ENCODE results near the gene P2RX6.
"Not testable (repeated sequence)": the region's sequence is repeated elsewhere in the genome, so short reads cannot be mapped to it uniquely, and the experiment has no call there.

The P2RX6 gene

DNA sequence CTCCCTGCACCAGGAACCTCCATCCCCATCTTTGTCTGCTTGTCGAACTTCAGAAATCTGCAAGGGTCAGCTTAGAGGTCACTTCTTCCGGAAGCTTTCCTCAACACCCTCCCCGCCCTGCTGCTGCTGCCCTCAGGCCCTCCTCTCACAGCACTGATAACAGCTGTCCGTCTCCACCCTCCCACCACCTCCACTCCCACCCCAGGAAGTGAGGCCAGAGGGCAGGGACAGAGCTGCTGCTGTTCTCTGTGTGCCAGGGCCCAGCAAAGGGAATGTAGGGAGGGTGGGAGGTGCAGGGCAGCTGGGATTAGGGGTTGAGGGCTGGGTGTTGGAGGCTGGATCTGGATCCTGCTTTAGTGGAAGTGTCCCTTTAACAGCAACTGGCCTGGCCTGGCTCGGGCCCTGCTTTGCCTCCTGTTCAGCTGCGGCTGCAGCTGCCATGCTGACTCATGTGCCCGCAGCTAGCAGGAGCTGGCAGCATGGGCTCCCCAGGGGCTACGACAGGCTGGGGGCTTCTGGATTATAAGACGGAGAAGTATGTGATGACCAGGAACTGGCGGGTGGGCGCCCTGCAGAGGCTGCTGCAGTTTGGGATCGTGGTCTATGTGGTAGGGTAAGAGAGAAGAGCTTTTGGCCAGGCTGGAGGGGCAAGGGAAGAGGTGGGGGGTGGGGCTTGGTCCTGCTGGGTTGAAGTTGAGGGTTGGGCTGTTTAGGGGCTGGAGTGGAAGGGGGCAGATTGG, at the start of gene P2RX6:
P2RX6 (plus strand) TSS at position 440 of the 740 bp plus-strand sequence; CDS start at position 450, 10 bp downstream.
- no peak for DNase-seq

- no peak for DNase-seq
Observed at GRCh38 chr22:20965888-20966855, 48.8 kb upstream of the P2RX6 start.

- DNase-seq: no peak
Observed at GRCh38 chr22:20966883-20967696, 47.9 kb upstream of the P2RX6 start, which contains the start of gene AIFM3. Gene AIFM3, plus strand, starts transcription at chr22:20967255. Its CDS starts 690 bp downstream, at chr22:20967945.

DNA sequence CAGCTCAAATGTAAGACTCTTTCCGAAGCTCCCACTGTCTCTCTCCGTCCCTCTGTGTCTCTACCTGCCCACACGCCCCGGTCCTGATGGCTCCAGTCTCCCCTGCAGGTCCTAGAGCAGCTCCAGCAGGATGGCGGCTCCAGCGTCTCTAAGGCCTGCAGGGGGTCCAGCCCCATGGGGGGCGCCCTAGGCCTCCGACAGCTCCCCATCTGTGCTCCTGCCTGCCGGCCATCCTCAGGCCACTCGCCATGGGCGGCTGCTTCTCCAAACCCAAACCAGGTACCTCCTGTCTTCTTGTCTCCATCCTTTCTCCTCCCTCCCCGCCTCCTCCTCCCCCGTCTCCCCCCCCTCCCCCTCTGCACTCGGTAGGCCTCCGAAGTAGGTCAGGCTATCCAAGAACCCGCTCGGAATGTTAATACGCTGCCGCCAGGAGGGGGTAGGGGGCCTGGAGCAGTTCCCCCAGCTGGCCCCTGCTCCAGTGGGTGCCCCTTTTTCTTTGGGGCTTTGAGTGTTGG, 47.2 kb upstream of the P2RX6 start:
- DNase-seq: no peak

- no peak for DNase-seq
Observed at GRCh38 chr22:20968281-20968977, 46.5 kb upstream of the P2RX6 start.

DNA sequence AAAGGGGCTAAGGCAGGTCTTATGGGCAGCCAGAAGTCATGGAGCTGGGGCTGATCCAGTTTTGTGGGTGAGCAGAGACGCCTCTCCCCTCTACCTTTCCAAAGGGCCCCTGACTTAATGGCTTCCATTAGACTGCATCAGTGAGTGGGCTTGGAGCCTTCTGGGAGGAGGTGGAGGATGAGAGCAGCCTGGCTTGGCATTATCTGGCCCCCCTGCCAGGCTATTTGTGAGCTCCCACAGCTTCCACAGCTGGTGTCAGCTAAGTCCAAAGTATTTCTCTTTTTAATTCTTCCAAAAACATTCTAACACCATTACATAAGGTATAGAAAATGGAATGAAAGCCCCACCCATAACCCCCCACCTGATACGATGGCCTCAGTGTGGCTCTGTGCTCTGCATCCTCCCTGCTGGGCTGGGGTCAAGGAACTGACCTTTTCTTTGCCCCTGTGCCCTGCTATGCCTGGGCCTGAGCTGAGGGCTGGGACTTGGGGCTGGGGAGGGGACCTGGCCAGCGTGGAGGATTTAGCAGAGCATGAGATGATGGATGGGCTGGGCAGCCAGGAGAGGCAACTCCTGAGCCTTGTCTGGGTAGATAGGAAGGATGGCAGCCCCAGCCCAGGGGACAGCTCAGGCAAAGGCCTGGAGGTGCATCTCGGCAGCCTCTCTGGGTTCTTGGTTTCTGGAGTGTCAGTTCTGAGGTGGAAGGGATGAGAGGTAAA, 43.9 kb upstream of the P2RX6 start:
- DNase-seq: no peak

DNA sequence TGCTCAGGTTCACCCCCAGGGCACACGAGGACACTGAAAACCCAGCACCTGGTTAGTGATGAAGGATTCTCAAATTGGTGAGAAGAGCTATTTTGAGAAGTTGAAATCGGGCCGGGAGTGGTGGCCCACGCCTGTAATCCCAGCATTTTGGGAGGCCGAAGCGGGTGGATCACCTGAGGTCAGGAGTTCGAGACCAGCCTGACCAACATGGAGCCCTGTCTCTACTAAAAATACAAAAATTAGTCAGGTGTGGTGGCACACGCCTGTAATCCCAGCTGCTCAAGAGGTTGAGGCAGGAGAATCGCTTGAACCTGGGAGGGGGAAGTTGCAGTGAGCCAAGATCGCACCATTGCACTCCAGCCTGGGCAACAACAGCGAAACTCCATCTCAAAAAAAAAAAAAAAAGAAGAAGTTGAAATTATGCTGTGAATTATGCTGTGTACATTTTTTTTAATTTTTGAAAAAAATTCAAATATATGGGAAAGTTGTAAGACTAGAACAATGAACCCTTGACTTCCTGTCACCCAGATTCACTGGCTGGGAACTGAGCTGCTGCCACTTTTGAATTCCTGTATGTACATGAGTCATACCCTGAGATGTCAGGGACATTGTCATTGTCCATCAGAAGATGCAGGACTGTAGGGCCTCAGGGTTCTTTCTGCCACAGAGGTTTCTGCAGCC, 42.8 kb upstream of the P2RX6 start:
- not testable (repeated sequence) for DNase-seq

- DNase-seq: no peak
Observed at GRCh38 chr22:20972933-20973577, 41.9 kb upstream of the P2RX6 start.

DNA sequence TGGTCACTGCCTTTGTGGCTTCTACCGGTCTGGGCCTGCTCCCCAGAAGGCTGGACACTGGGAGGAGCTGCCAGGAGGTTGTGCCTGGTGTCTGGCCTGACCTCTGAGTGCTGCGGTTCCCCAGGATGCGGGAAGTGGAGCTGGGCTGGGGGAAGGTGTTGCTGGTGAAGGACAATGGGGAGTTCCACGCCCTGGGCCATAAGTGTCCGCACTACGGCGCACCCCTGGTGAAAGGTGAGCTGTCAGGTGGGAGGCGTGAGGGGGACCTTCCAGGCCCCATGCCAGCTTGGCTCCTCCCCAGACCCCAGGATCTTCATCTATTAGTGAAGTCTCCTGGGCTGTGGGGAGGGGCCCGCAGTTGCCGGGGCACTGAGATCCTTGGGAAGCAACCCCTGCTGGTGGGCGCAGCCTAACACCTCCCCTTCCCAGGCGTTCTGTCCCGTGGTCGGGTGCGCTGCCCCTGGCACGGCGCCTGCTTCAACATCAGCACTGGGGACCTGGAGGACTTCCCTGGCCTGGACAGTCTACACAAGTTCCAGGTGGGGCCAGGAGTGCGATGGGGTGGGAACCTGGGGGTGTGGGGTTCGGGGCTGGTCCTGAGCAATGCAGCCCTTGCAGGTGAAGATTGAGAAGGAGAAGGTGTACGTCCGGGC, 41.2 kb upstream of the P2RX6 start:
- no peak for DNase-seq

DNA sequence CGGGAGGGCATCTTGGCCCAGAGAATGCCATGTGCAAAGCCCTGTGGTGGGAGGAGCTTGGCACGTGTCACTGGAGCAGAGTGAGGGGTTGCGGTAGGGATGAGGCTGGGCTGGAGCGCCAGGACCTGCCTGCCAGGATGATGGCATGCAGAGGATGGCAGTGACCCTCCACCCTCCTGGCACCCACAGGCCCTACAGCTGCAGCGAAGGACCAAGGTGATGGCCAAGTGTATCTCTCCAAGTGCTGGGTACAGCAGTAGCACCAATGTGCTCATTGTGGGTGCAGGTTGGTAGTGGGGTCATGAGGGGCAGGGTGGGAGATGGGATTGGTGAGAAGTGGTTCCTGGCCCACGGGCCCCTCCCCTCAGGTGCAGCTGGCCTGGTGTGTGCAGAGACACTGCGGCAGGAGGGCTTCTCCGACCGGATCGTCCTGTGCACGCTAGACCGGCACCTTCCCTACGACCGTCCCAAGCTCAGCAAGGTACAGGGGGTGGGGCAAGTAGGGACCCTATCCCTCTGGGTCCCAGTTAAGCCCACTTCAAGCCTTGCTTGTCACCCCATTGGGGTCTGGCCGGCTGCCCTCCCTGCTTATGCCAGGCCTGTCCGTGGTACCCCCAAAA, 40.5 kb upstream of the P2RX6 start:
- no peak for DNase-seq

DNA sequence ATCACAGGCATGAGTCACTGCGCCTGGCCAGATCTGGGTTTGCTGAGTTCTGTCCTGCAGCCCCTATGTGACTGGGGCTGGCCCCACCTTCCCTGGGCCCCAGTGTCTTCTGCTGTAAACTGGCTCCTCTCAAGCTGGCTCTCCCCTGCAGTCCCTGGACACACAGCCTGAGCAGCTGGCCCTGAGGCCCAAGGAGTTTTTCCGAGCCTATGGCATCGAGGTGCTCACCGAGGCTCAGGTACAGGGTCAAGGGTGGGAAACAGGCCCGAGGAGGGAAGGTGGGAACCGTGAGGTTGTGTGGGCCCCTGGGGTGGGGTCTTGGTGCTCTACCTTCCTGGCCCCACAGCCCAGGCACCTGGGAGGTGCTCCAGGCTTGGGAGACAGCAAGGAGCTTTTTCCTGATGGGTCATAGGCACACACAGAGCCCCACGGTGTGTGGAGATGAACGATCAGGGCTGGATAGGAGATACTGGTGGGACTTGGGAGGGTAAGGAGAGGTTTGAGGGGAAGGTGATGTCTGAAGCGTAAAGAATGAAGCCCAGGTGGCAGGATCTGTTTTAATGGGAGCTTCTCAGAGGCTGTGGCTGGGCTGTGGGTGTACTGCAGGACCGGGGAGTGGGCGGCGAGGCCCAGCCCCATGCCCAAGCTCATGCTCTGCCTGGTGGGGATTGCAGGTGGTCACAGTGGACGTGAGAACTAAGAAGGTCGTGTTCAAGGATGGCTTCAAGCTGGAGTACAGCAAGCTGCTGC, 39.2 kb upstream of the P2RX6 start:
- no peak for DNase-seq

- no peak for DNase-seq
Observed at GRCh38 chr22:20976291-20976877, 38.6 kb upstream of the P2RX6 start.

GRCh38 chr22:20977019-20977418, 37.9 kb upstream of the P2RX6 start:
- no peak for DNase-seq

- DNase-seq: no peak
Observed at GRCh38 chr22:20977516-20978170, 37.3 kb upstream of the P2RX6 start.

GRCh38 chr22:20978419-20978818, 36.5 kb upstream of the P2RX6 start:
- DNase-seq: no peak

DNA sequence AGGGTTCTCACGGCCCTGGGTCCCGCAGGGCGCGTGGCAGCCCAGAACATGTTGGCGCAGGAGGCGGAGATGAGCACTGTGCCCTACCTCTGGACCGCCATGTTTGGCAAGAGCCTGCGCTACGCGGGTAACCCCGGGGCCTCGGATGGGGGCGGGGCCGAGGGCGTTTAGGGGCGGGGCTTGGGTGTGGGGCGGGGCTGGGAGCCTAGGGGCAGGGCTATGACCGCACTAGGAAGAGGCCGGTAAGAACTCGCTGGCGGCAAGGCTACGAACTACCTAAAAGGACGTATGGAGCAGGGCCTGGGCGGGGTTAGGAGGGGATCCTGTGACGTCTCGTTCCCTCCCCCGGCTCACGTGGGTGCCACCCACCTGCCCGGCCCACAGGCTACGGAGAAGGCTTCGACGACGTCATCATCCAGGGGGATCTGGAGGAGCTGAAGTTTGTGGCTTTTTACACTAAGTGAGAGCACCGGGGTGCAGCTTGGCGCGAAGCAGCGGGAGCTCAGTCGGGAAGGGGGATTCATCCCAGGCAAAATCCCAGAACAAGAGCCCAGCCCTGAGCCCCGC, 35.6 kb upstream of the P2RX6 start:
- DNase-seq: no peak

DNA sequence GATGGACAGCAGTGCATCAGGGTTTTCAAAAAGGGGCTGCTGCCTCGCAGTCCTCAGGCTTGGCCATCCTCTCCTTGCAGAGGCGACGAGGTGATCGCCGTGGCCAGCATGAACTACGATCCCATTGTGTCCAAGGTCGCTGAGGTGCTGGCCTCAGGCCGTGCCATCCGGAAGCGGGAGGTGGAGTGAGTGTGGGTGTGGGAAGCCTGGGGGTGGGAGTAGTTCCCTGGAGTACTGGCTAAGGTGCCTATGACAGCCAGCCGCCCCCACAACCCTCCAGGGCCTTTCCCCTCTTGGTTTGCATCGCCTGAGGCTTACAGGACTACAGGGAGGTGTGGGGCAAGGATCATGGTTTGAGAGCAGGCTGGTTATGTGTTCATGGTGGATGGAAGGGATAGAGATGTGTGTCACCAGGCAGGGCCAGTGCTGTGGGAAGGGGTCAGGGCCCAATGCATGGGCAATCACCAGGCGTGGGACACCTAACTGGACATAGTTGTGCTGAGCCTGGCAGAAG, 35.0 kb upstream of the P2RX6 start:
- DNase-seq: no peak

Measured in NCI-H1436 treated with DMSO at 0.1 percent for 48 hours (cell line).